NB4 (cell line): ENCODE results near the gene INPP4A.

Experiments
- DNase-seq: peaks from one replicate; pipeline ENCODE4 v3.0.0; 2010; ENCODE audit warnings: low read depth
- H3K4me3 ChIP-seq: one replicate; pipeline ENCODE4 v1.5.1; 2011; ENCODE audit warnings: mild to moderate bottlenecking, low read depth, low read length, moderate library complexity
- CTCF ChIP-seq: IDR thresholded peaks from one replicate; pipeline ENCODE4 v1.5.1; 2012; ENCODE audit warnings: low read depth, low read length
- MYC ChIP-seq: IDR thresholded peaks from 2 replicates; pipeline ENCODE4 v1.6.1; 2011; ENCODE audit warnings: low read depth, low read length
- POLR2A ChIP-seq: IDR thresholded peaks from 2 replicates; pipeline ENCODE4 v1.6.1; 2011; ENCODE audit warnings: mild to moderate bottlenecking; ENCODE audit not compliant: insufficient read length; ENCODE audit errors: extremely low read depth
- TF ChIP-seq, protein P1 (sequence below): IDR thresholded peaks from 2 replicates; pipeline ENCODE4 v1.6.1; 2011; ENCODE audit warnings: low read depth, low read length

INPP4A gene

GRCh38 chr2:98578231-98578630, 133.6 kb downstream of the INPP4A start:
- TF ChIP-seq POLR2A (no peak), MYC (no peak)
- DNase-seq: no peak
- no peak overlapping the region for H3K4me3 ChIP-seq

DNA sequence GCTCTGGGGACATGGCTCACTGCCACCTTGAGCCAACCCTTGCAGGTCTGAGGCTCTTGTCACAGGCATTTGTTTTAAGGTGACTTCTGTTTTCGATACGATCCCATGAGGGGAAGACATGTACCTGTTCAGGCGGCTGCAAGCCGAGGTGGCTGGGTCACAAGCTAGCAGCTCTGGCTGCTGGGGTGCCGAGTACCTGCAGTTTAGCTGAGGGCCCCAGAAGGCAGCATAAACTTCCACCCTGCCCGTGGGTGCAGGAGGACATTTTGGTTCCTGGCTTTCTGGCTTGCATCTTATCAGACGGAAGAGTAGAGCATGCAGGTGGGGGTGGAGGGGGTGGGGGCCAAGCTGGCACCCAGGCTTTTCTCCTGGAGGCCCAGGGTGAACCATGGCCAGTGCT, 135.3 kb downstream of the INPP4A start:
- TF ChIP-seq CTCF: no peak
- TF ChIP-seq, protein P1, sequence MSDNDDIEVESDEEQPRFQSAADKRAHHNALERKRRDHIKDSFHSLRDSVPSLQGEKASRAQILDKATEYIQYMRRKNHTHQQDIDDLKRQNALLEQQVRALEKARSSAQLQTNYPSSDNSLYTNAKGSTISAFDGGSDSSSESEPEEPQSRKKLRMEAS: no peak
- TF ChIP-seq POLR2A: no peak
- TF ChIP-seq MYC: no peak
- no peak for DNase-seq
- no peak overlapping the region for H3K4me3 ChIP-seq

GRCh38 chr2:98580656-98581284, 136.1 kb downstream of the INPP4A start:
- no peak overlapping the region for H3K4me3 ChIP-seq
- no peak for TF ChIP-seq POLR2A
- peak; percentile 5 for TF ChIP-seq CTCF
- DNase-seq: no peak

DNA sequence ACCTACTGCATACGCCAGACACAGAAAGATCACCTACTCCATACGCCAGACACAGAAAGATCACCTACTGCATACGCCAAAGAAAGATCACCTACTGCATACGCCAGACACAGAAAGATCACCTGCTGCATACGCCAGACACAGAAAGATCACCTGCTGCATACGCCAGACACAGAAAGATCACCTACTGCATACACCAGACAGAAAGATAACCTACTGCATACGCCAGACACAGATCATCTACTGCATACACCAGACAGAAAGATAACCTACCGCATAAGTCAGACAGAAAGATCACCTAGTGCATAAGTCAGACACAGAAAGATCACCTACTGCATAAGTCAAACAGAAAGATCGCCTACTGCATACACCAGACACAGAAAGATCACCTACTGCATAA, 137.9 kb downstream of the INPP4A start:
- TF ChIP-seq MYC (no peak), CTCF (no peak)
- TF ChIP-seq, protein P1: no peak
- no peak for DNase-seq
- H3K4me3 ChIP-seq: no peak overlapping the region

GRCh38 chr2:98583276-98583675, 138.6 kb downstream of the INPP4A start:
- TF ChIP-seq, protein P1: no peak
- no peak for TF ChIP-seq CTCF
- no peak for TF ChIP-seq MYC
- no peak for DNase-seq
- no peak overlapping the region for H3K4me3 ChIP-seq

DNA sequence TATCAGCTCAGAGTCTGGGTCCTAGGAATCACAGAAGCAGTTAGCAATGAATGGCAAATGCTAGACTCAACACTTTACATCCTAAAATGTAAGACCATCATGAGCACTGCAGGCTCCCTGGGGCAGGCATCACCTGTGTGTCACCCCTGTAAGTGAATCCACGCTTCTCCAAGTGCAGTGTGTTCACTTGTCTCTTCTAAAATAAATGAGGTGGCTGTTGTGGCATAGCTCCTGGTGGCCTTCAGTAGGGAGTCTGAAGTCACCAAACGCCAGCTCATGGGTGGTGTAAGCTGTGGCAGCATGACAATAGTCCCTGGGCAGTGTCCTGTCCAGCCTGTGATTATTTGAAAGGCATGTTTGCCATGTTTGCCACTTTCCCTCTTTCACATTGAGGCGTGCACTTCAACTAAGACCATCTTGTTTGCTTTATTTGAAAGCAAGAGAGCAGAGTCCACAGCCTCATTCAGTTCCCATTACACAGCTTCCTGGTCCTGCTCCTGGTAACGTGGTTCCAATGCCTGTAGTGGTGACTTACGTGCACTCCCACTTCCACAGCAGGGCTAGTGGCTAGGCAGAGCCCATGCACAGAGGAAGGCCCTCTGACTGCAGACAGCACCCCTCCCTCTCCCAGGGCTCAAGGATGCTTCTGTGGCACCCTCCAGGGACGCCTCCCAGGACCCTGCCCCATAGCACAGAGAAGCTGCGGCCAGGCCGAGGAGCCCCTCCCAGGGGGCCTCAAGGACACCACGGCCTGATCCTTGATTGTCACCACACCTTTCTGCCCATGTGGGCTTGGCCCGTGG, 139.4 kb downstream of the INPP4A start:
- TF ChIP-seq, protein P1: no peak
- TF ChIP-seq POLR2A: no peak
- TF ChIP-seq CTCF: no peak
- TF ChIP-seq MYC: no peak
- no peak overlapping the region for H3K4me3 ChIP-seq
- DNase-seq: no peak
